Mammary epithelial cell (primary cell): ENCODE data around the gene PSMD14.

Source experiments
- CTCF ChIP-seq, 2 donors: IDR thresholded peaks in 1 of 2; conservative IDR thresholded peaks in 1 of 2; 2 replicates each; pipeline ENCODE4 v1.5.1; 2011 to 2012; ENCODE audit warnings: inconsistent platforms in 2 of 2, low read length in 2 of 2, mild to moderate bottlenecking in 2 of 2, control low read depth in 1 of 2, low read depth in 1 of 2; ENCODE audit not compliant: insufficient read depth in 1 of 2; ENCODE audit errors: extremely low read depth in 1 of 2
- EZH2 ChIP-seq: IDR thresholded peaks from 2 replicates; pipeline ENCODE4 v1.6.1; 2012; ENCODE audit warnings: low read length, inconsistent platforms, borderline replicate concordance

- TF ChIP-seq CTCF (conservative IDR thresholded peaks at IDR 0.05 in 1 of 2, IDR thresholded peaks at IDR 0.05 in 1 of 2; ENCODE audit: extremely low read depth in 1 of 2, insufficient read depth in 1 of 2, low read depth in 1 of 2, low read length in 2 of 2): no peak
- no peak for TF ChIP-seq EZH2
Observed at GRCh38 chr2:161358838-161359237, 50.6 kb downstream of the PSMD14 start.
